ENCODE measurements around the gene DGKI.

Gene DGKI

GRCh38 chr7:137684316-137684715 is 162.5 kb downstream of the DGKI start:
- DNase-seq, result no peak

GRCh38 chr7:137682596-137682995 is 164.2 kb downstream of the DGKI start:
- no peak for DNase-seq

- DNase-seq, result no peak
Observed at GRCh38 chr7:137681657-137682562, 164.9 kb downstream of the DGKI start.

DNA sequence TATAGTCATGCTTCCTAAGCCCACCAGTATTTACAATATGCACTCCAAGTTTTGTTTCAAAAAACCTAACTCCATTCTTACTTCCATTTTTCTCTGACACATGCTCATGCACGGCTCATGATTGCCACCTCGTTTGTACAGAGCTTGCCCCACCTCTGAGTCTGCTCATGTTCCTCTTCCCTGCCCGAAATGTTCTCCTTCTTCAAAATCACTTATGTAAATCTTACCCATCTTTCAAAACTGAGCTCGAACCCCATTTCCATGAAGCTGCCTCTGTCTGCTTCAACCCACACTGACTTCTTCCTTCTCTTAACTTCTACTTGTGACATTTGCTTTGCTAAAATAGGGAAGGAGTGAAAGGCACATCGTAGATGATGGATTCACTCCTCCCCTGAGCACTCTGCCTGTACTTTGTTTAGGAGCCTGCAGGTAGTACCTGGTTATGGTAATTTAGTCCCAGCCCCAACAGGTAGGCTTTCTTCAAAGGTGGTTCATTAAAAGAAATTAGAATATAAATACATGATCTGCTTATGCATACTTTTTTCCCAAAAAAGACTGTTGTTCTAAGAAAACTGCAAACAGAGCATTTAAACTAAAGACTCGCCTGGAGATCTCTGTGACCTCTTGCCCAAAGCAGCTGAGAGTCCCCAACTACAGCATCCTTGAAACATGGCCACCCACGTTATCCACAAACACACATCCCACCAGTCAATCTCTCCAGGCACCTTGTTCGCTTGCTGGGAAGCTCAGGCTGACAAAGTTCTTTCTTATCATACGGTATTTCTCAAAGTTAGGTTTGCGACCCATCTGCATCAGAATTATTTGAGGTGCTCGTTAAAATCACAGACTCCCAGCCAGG is 172.0 kb downstream of the DGKI start:
- no peak for DNase-seq

DNA sequence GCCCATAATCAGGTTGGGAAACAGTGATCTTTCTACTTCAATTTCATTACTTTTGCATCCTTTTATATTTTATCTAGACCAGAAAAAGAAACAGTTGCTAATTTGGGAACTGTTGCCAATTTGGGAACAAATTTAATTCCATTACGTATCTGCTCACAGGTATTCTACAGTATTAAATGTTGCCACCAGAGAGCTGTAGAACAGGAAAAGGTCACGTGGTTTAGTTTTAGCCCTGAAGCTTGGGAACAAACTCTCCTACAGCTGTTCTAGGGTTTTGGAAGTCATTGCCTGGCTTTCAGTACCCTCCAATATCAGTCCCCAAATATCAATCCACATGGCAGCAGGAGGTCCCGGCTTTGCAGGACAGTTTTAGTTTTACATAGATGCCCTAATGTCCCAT is 172.7 kb downstream of the DGKI start:
- DNase-seq, result no peak

GRCh38 chr7:137671920-137672319 is 174.9 kb downstream of the DGKI start:
- no peak for DNase-seq

- no peak for DNase-seq
Observed at GRCh38 chr7:137670222-137671064, 176.3 kb downstream of the DGKI start.

- no peak for DNase-seq
Observed at GRCh38 chr7:137669706-137670105, 177.1 kb downstream of the DGKI start.

GRCh38 chr7:137668404-137668803 is 178.4 kb downstream of the DGKI start:
- no peak for DNase-seq

DNA sequence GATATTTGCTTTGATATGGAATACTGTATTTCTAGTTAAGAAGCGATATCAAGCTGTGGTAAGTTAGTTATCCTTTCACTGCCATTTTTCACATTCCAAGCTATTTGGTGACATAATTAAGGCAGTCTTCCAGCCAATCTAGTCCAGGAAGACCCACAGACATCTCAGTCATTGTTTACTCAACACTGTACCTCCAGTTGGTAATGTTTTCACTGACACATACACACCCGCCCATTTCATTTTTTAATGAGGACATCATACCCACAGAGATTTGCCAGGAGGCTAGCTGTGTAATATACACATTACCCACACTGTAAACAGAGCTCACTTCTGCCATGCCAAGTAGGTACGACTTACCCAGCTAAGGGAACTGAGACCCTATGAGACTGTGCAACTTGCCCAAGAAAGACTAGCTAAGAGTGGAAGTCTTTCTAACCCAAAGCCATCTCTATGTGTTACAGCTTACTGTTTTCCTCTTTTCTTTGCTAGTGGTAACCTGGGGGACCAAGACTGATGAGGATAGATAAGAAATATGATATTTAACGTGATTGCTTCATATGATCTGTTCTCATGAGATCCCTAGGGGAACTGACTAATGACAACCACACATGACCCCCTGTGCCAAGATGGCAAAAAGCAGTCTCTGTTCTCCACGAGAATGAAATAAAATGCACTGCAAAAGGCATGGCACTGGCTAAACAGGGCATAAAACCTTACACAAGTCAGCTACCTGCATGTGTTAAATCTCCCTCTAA is 179.0 kb downstream of the DGKI start:
- DNase-seq, result peak; percentile 46

GRCh38 chr7:137664846-137665245 is 181.9 kb downstream of the DGKI start:
- DNase-seq, result no peak

DNA sequence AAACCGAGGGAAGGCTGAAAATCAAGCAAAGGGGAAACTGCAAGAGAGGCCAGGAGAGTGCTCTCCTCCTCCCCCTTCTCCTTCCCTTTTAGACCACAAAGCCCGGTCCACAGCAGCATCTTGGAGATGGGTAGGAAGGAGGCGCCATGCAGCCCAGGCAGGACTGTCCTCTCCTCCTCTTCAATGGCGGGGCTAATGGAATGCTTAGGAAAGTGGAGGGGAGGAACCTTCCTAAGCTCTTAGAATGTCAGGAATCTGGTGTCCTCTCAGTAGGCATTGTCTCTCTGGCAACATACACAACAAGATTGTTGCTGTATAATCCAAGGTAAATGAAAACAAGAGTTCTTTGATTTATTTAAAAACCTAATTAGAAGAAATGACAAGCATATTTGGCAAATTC is 185.1 kb downstream of the DGKI start:
- no peak for DNase-seq

DNA sequence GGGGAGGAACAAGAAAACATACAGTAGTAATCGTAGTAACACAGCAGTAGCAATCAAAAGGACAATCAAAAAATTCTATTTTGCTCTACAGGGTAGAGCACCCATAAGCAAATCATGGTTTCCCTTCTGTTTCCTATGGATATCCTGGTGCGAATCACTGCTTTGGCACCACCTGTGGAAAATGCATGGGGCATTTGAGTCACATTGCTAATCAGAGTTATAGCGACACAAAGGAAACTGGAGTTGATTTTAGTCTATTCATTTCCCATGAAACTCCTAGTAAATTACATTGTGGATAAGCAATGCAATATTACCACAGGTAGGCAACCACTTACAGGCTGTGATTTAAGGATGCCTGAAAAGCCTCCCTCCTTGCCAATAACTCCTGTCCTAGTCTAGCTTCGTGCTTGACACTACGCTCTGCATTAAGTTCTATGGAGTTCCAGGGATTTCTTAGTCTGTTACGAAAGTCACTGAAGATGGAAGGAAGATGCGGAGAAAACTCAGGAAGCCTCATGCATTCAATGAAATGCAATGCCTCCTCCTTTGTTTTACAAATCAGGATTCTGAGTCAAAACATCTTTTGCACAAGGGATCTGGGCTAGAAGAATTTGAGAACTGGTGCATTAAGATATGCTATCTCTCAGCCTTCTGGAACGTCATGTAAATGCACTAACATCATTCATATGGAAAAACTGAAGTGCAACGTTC is 188.4 kb downstream of the DGKI start:
- DNase-seq, result no peak

- DNase-seq, result no peak
Observed at GRCh38 chr7:137657476-137658189, 189.1 kb downstream of the DGKI start.

GRCh38 chr7:137656850-137657232 is 189.9 kb downstream of the DGKI start:
- DNase-seq, result no peak

- peak; percentile 45 for DNase-seq
Observed at GRCh38 chr7:137656227-137656849, 190.4 kb downstream of the DGKI start.

DNA sequence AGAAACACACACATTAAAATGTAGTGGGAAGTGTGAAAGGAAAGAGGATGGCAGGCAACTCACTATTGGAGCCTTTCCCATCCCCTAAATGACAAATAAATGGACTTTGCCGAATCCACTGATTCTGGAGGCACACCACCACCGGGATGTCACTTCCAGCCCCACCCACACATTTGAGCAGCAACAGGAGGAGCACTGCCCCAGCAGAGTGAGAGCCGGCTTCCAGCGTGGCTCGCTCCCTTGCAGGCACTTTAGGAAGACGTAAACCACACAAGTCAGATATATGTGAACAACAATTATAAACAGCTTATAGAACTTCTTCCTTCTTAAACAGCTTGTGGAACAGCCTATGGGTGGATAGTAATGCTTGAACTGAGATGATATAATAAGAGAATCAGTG is 191.0 kb downstream of the DGKI start:
- no peak for DNase-seq

GRCh38 chr7:137652721-137653120 is 194.1 kb downstream of the DGKI start:
- DNase-seq, result no peak

DNA sequence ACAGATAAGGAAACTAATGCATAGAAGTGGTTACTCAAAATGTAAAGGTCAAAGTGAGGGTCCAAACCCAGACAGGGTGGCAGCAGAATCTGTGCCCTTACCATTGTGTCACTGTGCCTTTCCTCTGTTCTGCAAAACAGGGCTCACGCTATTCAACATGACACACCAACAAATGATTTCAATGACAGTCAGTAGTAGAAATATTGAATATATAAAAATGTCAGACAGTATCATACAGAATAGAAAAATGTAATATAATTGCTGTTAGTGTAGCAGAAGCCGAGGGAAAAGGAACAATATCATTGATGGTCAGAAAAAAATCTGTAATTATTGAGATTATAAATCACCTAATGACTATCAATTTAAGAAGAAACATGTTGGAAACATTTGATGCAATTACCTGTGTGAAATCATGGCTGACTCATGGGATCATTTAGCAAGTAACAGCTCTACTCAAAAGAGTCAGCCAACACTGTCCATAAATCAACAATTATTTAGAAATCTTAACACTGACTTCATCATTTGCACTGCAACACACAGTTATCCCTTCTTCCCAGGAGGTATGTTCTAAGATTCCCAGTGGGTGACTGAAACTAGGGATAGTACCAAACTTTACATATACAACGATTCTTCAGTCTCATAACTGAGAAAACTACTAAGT is 198.7 kb downstream of the DGKI start:
- no peak for DNase-seq

DNA sequence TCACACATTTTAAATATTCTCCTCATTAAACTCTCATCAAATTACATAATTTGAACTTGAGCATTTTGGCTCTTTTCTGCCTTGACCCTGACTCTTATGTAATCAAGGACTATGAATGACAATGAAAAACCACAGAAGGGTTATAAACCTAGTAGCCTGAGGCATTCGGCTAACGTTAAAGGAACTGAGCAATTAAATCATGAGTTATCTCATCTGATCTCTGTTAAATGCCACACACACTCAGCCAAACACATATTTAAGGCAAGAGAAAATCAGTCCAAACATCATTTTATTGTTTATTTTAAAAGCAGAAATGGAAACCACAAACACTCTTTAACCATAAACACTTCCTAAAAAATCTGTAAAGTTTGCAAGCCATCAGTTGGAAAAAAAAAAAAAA is 204.3 kb downstream of the DGKI start:
- no peak for DNase-seq

Data from COR-L47 (cell line).